GM21515 (cell line): Measurements from ENCODE around the gene IFITM1.
"Not testable (repeated sequence)": the region's sequence is repeated elsewhere in the genome, so short reads cannot be mapped to it uniquely, and the experiment has no call there.

Experiments
- ATAC-seq: cut with Tn5 transposase; IDR thresholded peaks from one replicate; pipeline ENCODE4 v1.9.1; 2021; ENCODE audit not compliant: unreplicated experiment

The IFITM1 gene

DNA sequence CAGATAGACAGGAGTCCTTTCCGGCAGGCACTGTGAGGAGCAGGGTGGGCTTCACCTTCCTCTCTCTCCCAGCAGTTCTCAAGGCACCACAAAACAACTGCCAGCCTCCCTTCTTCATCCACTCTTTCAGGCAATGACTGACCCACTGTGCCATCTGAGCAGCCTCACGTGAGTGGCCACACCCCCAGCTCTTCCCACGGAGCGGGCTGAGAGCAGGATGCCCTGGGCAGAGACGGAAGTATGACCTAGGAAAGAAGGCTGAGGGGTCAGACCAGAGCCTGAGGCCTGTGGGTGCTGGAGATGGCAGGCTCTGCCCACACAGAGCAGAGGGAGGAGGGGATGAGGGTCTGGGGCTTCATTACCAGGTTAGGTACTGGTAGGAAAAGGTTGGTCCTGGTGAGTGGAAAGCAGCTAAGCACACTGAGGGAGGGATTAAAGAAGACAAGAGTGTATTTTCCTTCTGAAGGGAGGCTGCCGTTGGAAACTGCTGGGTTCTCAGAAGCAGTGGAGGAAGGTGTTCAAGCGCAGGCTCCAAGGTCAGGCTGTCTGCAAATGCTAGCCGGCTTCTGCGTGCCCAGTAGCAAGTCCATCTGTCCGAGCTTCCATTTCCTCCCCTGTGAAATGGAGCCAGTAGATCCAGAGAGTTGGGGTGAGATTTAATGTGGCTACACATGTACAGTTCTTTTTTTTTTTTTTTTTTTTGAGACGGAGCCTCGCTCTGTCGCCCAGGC is 31.0 kb upstream of the IFITM1 start:
- ATAC-seq = no peak

GRCh38 chr11:283405-284104 is 30.3 kb upstream of the IFITM1 start:
- no peak for ATAC-seq

DNA sequence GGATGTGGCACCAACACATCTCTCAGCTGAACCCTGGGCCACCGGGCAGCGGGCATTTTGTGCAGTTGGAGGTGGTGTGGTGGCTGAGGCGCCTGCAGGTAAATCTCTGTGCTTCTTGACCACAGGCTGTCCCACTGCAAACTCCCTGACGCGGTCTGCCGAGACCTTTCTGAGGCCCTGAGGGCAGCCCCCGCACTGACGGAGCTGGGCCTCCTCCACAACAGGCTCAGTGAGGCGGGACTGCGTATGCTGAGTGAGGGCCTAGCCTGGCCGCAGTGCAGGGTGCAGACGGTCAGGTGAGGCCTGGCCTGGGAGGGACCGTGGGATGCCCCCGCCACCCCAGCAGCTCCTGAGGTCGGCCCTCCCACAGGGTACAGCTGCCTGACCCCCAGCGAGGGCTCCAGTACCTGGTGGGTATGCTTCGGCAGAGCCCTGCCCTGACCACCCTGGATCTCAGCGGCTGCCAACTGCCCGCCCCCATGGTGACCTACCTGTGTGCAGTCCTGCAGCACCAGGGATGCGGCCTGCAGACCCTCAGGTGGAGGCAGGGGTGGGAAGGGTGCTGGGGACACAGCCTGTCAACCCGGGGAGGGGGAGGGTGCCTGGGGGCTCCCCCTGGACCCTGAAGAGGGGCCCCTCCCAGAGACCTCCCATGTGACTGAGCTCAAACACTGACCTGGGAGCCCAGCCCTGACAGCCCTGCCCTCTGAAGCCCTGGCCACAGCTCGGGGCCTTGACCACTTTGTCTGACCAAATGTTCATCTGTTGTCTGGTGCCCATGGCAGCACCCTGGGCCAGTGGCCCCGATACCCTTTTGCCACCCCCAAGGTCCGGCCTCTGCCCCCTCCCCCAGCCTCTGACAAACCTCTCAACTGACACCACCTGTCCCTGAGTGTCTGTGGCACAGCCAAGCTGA is 29.5 kb upstream of the IFITM1 start:
- no peak for ATAC-seq

DNA sequence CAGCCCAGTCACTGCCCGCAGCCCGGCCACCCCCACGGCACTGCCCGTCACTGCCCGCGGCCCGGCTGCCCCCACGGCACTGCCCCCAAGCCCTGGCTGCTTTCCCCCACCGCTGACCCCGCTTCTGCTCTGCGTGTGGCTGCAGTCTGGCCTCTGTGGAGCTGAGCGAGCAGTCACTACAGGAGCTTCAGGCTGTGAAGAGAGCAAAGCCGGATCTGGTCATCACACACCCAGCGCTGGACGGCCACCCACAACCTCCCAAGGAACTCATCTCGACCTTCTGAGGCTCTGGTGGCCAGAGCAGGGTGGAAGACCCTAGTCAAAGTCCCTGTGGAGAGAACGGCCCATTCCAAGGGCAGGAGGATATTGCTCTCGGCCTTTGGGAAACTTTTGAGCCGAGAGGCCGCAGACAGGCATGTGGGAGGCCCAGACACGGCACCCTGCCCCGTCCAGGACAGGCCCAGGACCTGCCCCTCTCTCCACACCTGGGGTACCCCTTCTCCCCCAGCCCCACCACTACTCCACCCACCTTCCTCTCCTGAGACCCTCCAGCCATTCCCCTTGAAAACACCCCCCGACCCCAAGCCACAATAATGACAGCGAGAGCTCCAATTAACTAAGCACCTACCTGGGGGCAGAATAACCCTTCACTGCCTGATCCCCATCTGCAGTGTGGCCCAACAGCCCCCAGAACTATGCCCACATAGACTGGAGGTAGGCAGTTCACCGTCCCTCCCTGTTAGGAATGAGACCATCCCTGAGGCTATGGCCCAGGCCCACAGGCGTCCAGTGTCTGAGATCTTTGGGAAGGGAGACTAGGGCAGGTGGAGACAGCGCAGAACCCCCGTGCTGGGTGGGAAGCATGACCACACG is 28.6 kb upstream of the IFITM1 start:
- ATAC-seq = no peak

GRCh38 chr11:285894-286220 is 28.0 kb upstream of the IFITM1 start:
- ATAC-seq = no peak

- ATAC-seq = not testable (repeated sequence)
These were observed 26.6 kb upstream of the IFITM1 start for GRCh38 chr11:286977-287820.

DNA sequence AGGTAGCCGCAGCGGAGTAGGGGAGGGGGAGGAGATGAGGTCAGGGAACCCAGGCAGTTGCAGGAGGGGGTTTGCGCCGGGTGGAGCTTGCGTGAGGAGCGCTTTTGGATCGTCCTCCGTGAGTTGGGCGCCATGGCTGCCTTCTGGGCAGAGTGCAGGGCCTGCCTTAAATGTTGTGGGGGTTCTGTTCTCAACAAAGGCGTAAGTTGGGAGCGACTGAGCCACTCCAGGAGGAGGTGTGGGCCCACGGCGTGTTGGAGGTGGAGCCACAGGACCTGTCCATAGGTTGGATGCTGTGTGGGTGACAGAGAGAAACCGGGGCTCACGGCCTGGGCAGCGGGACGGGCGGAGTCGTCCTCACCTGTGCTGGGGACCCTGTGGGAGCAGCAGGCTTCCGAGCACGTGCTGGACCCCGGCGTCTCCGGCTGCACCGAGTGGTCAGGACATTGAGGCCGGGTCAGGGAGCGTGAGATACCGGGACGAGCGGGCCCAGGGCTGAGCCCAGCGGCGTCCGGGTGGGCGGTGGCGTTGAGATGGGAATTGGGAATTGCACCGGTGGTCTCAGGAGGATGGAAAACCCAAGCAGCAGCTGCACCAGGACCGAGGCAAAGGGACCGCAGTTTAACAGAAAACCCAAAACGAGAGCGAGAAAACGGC is 25.9 kb upstream of the IFITM1 start:
- ATAC-seq = no peak

DNA sequence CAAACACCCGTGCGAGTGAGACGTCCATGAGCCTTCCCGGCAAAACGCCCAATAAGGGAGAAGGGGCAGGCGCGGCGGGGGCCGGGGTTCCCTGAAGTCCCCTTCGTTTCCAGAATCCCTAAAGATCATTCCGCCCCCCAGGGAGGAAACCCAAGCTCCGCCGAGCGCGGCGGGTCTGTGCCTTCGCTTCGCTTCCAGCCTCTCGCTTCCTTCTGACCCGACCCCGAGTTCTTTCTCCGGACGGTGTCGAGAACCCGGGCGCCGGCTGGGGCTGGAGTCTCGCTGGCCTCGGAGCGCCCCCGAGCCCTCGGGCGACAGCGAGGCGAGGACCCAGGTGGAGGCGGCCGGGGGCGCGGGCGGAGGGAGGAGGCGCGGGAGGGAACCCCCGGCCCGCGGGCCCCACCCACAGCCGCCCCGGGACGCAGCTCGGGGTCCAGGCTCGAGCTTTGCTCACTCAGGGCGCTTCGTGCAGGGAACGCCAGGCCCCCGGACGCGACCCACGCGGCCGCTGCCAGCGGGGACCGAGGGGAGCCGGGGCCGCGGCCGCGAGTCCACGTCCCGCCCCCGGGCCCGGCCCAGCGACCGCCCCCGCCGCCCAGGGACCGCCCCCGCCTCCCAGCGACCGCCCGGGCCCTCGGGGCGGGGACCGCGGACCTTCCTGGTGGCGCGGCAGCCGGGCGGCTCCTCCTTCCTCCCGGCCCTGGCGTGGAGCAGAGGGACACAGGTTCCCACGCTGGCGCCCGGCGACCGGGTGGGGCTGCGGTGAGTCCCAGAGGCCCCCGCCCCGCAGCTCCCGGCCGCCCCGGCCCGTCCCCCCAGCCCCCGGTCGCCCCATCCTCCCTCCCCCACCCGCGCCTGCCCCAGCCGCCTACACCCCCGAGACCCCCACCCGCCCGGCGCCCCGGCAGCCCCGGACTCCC is 25.1 kb upstream of the IFITM1 start, which contains the start of gene PGGHG:
Gene PGGHG, plus strand, starts transcription at position 649 of the 920 bp plus-strand sequence. CDS start 691 bp downstream, outside the sequence.
- peak; percentile 61 for ATAC-seq

DNA sequence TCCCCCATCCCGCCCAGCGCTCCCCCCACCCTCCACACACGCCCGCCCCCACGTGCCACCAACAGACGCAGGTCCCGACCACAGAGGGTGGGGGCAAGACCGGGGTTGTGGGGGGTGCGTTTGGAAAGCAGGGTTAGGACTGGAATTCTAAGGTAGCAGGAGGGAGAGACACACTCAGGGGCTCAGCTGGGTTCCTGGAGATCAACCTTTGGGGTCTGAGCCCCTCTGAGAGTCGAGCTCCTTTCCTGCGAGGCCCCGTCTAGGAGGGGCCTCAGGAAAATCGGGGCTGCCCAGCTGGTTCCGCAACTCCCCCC is 24.5 kb upstream of the IFITM1 start:
- ATAC-seq = no peak

DNA sequence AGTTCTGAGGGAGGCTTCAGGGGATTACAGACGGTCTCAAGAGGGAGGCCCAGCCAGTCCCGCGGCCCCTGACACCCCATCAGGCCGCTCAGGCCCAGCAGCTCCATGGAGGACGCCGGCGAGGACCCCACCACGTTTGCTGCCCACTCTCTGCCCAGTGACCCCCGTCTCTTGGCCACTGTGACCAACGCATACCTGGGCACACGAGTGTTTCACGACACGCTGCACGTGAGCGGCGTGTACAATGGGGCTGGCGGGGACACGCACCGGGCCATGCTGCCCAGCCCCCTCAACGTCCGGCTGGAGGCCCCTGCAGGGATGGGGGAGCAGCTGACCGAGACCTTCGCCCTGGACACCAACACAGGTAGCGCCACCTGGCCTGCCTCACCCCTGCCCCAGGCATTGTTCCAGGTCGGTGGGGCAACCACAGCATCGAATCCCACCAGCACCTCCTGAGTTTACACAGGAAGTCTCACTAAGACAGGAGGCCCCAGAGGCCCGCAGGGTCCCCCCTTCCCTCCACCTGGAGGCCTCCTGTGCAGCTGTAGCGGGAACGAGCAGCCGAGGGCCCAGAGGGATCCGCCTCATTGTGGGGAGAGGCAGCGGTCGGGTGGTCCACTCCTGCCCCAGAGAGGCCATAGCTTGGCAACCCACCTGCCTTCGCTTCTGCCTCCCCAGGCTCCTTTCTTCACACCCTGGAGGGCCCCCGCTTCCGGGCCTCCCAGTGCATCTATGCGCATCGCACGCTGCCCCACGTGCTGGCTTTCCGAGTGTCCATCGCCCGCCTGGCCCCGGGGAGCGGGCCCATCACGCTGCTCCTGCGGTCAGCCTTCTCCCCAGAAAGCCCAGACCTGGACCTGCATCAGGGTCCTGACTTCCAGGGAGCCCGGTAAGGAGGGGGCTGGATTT is 23.9 kb upstream of the IFITM1 start:
- no peak for ATAC-seq

DNA sequence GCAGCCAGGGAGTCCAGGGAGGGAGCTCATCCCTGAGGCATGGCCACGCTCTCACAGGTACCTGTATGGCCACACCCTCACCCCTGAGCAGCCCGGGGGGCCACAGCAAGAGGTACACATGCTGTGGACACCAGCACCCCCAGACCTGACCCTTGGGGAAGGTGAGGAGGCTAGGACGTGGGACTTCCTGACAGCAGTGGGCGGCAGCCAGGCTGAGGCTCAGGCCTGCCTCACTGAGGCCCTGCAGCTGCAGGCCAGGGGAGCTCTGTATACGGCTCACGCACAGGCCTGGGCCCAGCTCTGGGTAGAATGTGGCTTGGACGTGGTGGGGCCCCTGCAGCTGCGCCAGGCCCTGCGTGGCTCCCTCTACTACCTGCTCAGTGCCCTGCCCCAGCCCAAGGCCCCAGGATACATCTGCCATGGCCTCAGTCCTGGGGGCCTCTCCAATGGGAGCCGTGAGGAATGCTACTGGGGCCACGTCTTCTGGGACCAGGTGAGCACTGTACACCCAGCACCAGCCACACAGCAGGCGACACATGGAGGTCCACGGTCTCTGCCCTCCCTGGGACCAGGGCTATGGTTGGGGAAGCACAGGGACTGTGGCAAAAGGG is 23.1 kb upstream of the IFITM1 start:
- no peak for ATAC-seq

DNA sequence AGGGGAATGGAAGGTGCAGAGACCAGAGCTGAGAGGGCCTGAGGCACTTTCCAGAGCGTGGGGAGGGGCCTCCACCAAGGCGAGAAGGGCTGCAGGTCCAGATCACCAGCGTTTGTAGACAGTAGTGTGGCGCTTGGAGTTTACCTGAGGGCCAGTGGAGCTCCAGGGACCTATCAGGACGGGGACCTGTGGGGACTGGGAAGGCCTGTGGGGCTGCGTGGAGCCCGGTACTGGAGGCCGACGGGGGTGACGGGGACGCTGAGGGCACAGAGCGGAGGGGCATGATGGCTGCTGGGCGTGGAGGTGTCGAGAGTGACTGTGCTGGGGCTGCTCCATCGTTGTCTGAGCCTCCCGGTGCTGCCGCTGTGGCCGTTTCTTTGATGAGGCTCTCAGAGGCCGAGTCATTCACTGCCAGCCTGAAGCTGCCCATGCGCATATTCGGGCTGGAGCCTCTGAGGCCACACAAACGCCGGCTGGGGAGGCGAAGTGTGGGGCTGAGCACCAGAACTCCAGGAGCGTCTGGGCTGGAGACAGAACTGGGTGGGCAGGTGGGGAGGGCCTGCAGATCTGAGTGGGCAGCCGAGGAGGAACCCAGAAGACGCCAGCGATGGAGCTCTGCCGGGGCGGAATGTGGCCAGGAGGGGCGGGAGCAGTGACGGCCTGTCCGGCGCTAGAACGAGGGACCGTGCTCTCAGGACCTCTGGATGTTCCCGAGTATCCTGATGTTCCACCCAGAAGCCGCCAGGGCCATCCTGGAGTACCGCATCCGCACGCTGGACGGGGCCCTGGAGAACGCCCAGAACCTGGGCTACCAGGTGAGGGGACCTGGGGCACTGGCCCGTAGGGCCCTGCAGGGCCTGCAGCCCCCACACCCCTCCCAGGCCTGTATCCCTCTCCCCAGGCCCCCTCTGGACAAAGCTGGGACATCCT is 22.3 kb upstream of the IFITM1 start:
- no peak for ATAC-seq

- no peak for ATAC-seq
These were observed 21.4 kb upstream of the IFITM1 start for GRCh38 chr11:292211-293121.

GRCh38 chr11:293271-293851 is 20.5 kb upstream of the IFITM1 start:
- ATAC-seq = no peak
